Measurements from ENCODE around the gene SYCP2L.

The SYCP2L gene

DNA sequence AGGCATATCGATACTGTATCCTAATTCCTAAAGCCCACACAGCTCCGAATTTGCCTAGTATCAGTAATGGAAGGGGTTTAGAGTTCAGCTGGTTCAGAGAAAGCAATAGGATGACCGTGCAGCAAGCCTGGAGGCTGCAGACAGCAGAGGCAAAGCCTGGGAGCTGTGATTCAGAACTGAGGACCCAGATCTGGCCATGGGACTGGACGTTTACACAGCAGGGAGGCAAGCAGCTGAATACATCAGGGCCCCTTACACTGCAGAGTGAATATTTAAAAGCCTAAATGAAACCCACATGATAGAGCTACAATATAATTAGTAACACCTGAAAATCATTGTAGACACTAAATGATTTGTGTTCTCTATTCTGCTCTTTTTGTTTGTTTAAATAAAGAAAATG is 119.2 kb downstream of the SYCP2L start:
- in situ Hi-C loops (cut with MboI; ENCODE audit: low sequenced_read_pairs), result no loop called here

DNA sequence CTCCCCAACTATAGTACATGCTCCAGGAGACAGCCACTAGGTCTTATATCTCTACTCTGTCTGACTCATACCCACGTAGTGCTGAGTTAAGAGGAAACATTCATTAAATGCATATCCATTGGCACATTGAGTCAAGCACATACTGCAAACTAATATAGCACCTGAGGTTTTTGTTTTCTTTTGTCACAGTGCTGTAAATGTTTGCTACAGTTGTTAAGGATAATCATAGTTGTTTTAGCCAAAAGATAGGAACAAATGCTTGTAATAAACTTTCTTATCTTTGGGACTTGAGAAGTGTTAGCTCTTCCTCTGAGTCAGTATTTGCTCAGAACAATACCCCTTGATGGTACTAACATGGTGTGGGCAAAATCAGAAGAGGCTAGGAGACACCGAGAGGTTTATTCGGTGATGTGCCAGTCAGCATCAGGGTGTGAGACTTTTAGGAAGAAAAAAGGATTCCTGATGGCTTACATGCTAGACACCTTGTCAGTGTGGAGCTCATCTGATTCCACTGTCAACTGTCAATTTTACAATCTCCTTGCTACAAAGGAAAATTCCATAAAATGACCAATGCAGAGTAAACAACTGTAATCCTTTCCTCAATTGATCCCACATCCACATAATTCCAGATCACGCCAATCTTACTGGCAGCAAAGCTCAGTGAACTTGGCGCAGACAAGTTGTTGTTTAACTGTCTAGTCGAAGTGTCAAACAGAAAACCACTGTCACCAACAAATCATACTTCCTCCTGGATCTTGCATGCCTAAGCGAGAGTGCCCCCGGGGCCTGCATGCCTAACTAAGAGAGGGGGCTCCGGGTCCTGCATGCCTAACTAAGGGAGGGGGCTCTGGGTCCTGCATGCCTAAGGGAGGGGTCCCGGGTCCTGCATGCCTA is 121.1 kb downstream of the SYCP2L start:
- in situ Hi-C loops (cut with MboI; ENCODE audit: low sequenced_read_pairs), result no loop called here

DNA sequence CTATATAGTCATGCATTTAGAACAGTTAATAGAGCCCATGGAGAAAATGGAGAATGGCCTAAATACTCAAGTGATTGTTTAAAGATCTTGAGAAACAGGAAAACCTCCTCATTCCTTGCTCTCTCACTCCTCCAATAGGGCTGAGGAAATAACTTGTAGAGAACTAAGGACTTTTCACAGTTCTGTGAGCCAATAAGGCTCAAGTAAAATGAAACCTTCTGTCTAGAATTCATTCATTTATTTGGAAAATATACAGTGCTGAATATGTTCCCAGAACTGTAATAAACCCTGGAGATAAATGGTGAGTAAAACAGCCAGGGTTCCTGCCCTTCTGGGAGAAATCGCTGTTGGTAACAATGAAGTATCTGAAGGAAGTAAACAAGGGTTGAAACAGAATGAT is 122.0 kb downstream of the SYCP2L start:
- in situ Hi-C loops (cut with MboI; ENCODE audit: low sequenced_read_pairs), result no loop called here

DNA sequence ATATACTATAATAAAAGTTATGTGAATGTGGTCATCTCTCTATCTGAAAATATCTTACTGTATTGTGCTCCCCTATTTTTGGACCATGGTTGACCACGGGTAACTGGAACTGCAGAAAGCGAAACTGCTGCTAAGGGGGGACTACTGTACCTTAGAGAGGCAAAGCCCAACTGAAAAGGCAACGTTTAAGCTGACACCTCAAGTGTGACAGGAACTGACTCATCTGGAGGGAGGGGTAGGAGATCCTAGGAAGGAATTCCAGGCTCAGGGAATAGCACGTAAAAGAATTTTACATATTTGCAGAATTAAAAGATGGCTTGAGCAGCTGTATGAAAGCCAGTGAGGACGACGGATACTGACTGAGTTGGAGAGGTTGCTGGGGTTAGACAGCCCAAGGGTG is 122.5 kb downstream of the SYCP2L start:
- in situ Hi-C loops (cut with MboI; ENCODE audit: low sequenced_read_pairs), result no loop called here

DNA sequence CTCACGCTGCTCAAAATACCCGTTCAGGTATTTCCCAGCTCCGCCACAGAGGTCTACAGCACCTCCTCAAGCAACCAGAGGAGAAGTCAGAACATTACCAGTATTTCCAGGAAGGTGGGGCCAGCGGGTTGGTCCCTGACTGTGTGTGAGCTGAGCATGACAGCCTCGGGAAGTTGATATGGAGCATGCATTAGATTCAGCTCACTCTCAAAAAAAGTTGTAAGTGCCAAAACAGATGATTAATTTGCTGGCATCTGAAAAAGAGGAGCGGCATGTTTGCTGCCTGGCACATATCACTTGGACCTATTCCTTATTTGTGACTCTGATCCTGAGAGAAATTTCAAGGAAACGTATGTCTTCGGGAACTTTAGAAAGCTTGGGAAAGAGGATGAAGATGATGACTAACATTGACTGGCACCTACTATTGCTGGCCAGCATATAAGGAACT is 125.0 kb downstream of the SYCP2L start:
- in situ Hi-C loops (cut with MboI; ENCODE audit: low sequenced_read_pairs), result no loop called here

DNA sequence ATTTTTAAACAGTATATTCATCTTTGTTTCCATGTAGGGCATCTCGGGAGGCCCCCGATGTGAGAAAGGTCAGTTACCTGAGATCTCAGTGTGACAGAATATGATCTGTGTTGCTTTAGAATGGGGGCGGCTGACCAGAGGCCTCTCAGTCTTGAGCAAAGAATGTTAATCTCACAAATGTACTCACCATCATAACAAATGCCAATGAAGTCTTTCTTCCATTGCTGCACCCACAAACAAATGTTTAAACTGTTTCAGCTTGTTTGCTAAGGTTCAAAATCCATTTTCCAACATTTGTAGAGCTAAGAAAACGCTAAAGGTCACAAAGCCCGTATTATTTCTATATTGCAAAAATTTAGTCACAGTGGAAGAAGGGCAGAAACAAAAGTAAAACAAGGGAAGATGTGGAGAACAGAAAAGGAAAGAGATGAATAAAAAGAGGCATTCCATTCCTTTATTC is 125.5 kb downstream of the SYCP2L start:
- in situ Hi-C loops (cut with MboI; ENCODE audit: low sequenced_read_pairs), result no loop called here

DNA sequence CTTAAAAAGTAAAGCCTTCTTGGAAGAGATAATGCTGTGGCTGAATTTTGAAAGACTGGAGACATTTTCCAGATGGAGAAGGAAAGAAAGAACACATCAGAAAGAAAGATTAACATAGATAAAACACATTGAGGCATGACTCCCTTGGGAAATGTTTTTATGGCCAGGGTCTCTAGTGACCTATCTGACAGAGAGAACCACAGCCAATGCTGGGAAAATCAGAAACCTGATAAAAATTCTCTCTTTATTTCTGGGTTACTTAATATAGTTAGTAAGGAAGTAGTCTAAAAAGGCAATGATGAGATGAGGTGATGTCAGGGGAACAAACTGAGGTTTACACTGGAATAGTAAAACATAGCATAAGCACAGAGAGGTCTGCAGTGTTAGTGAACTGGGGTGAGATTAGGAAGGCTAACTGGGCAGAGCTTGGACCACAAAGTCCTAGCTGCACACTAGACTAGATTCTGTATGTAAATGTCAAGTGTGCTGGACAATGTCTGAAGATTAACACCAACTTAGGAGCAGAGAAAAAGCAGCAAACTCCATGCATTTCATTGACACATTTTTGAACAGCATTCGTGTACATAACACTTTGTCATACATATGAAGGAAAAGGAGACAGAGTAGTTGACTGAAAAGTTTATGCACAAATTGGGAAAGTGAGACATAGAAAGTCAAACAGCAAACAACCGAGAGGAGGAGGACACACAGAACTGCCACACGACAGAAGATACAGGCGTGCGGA is 126.3 kb downstream of the SYCP2L start:
- in situ Hi-C loops (cut with MboI; ENCODE audit: low sequenced_read_pairs), result no loop called here

DNA sequence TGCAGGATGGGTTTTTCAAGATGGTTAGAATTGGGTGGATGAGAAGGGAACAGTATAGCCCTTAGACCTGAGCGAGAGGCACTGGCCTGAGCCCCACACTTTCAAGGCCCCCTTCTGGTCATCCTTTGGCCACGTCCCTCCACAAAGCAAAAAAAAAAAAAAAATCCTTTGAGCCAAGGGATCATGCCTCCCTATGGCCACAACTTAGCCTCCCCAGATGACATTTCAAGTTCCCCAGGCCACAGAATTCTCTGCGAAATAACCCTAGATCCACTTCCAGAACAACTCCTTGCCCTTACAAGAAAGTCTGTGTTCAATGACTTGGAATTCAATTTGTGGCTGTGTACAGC is 126.8 kb downstream of the SYCP2L start:
- in situ Hi-C loops (cut with MboI; ENCODE audit: low sequenced_read_pairs), result no loop called here

DNA sequence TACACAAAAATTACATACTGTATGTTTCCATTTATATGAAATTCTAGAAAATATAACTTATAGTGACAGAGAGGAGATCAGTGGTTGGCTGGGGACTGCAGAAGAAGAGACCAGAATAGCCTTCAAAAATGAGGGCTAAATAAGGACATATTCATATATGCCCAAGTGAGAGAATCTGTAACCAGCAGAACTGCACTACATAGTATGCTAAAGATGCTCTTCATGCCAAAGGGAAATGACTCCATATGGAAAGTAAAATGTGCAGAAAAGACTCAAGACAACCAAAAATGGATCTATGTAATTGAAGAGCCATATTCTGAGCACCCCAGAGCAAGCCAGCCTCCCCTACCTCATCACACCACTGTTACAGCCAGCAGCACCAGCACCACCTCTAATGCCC is 128.2 kb downstream of the SYCP2L start:
- in situ Hi-C loops (cut with MboI; ENCODE audit: low sequenced_read_pairs), result no loop called here

DNA sequence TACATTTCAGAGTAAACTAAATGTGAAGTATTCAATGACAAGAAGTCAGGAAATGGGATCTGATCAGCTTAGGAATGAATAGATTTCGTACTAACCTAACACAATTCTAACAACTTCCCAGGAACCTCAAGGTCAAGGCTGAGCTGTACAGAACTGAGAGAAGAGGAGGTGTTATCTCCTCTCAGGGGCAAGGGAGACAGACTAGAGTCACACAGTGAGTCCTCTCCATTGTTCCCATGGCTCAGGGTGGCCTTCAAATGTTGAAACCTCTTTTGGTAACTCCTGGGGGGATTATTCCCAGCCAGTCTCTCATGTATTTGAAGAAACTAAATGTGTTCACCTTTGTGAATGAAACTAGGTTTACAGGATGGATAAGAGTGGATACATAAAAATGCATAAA is 129.6 kb downstream of the SYCP2L start:
- in situ Hi-C loops (cut with MboI; ENCODE audit: low sequenced_read_pairs), result no loop called here

DNA sequence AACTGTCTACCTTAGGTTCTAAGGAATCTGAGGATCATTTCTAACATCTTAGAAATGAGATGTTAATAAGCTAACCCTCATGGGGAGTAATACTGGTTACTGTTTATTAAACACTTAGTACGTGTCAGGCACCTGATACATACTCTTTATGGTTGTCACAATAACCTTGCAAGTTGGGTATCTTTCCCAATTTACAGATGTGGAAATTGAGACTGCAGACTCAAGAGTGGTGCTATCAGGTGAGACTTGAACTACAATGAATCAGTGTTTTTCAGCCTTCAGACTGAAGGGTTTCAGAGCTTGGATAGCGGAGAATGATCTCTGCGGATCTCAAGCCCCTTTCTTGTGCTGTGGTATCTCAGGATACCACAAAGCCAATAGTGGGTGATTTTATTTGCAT is 130.2 kb downstream of the SYCP2L start:
- in situ Hi-C loops (cut with MboI; ENCODE audit: low sequenced_read_pairs), result no loop called here

DNA sequence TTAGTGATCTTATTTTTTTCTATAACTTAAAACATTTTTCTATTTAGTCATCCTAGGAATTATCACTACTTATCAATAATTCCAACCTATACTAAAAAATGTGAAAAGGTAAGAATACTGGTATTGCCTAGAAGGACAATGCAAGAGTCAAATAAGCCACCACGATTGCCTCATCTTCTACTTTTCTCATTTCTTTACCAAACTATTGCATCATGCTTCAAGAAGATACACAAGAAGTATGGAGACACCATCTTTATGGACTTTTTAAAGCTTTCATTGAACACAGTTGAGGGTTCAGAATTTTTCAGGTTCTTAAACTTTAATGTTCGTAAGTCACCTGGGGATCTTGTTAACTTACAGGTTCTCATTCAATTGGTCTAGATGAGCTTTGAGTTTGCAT is 131.4 kb downstream of the SYCP2L start:
- in situ Hi-C loops (cut with MboI; ENCODE audit: low sequenced_read_pairs), result no loop called here

DNA sequence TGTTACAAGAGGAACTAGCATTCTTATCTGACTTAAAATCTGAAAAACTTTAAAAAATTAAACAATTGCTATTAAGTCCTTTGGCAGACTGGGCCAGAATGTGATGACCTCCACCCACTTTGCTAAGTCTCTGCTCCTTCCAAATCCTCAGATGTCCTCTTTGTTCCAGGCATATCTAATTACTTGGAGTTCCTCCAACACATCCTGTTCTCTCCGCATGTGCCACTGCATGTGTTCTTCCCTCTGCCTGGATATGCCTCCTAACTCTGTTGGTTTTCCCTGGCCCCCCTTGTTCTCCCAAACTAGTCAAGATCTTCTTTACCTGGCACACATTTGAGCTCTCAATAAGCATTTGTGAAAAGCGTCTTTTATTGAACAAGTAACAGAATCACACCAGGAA is 134.2 kb downstream of the SYCP2L start:
- in situ Hi-C loops (cut with MboI; ENCODE audit: low sequenced_read_pairs), result no loop called here

DNA sequence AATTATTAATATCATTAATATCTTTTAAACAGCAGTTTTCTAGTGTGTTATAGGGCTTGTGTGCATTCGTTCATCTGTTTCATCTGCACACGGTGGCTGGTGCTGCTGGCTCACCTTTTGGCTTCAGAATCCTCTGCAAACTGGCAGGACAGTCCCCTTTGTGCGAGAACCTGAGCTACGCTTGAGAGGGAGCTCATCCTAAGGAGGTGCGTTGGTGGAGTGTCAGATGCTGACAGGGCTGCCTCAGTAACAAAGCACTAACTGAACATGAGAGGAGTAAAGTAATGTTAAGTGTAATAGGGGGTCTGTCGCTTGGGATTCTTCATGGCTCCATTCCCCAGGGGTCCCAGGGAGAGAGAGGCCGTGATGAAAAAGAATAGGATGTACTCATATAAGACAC is 134.9 kb downstream of the SYCP2L start:
- in situ Hi-C loops (cut with MboI; ENCODE audit: low sequenced_read_pairs), result no loop called here

DNA sequence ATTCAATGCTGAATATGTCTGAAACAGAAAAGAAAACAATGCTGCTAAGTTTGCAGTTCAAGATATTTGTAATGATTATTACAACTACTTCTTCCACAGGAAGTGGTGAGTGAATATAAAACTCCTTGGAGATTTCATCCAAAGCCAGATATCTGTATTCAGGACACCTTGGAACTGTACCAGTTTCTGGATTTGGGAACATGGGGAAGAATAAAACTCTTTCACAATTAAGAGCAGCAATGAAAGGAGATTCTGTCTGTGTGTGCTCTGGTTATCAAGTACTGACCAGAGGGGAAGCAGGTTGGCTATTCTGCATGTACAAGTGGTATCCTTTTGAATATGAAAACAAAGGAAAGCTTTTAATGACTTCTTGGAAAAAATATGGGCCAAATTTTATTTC is 136.2 kb downstream of the SYCP2L start:
- in situ Hi-C loops (cut with MboI; ENCODE audit: low sequenced_read_pairs), result no loop called here
